CD4-positive, CD25-positive, alpha-beta regulatory T cell (primary cell): ENCODE results near the gene RGS9. TPM values are rescaled to one million over a fixed set of nuclear protein-coding genes. Genes with fewer than 3 reads are reported as not detected.

Experiments used
- ATAC-seq, 2 donors: fragments of 150-1000 bp; cut with Tn5 transposase; one replicate each; pipeline ENCODE4 v1.10.0; 2021; ENCODE audit warnings: low read depth in 2 of 2, moderate number of reproducible peaks in 2 of 2, moderate library complexity in 1 of 2
- DNase-seq, 3 donors: peaks; one replicate each; pipeline versions ENCODE4 v3.0.0 to v3.0.0-alpha.2; 2012 to 2022; ENCODE audit warnings: mixed read lengths in 1 of 3
- H3K27ac ChIP-seq: one replicate; pipeline ENCODE4 v1.7.0; 2013; ENCODE audit warnings: mild to moderate bottlenecking, low read length; ENCODE audit not compliant: insufficient read depth, poor library complexity, severe bottlenecking
- H3K27me3 ChIP-seq: one replicate; pipeline ENCODE4 v1.7.0; 2013; ENCODE audit warnings: low read length; ENCODE audit not compliant: control insufficient read depth, insufficient read depth
- H3K36me3 ChIP-seq: one replicate; pipeline ENCODE4 v1.7.0; 2013; ENCODE audit warnings: mild to moderate bottlenecking, low read length, moderate library complexity; ENCODE audit not compliant: control insufficient read depth, insufficient read depth
- H3K4me1 ChIP-seq: 2 replicates; pipeline ENCODE4 v1.7.0; 2013; ENCODE audit warnings: mild to moderate bottlenecking, low read length; ENCODE audit not compliant: insufficient read depth, control insufficient read depth, poor library complexity, severe bottlenecking
- H3K4me3 ChIP-seq: one replicate; pipeline ENCODE4 v1.7.0; 2013; ENCODE audit warnings: low read depth, mild to moderate bottlenecking, low read length, moderate library complexity
- H3K9me3 ChIP-seq, 2 experiments: 1 replicate in 1 of 2; 2 replicates in 1 of 2; pipeline ENCODE4 v1.7.0; 2013; ENCODE audit warnings: low read length in 2 of 2, mild to moderate bottlenecking in 1 of 2, moderate library complexity in 1 of 2; ENCODE audit not compliant: control insufficient read depth in 2 of 2
- H3K27ac Mint-ChIP-seq, 3 donors: one replicate each; pipeline ENCODE4 v1.8.0; 2020 to 2022; ENCODE audit warnings: mild to moderate bottlenecking in 3 of 3, mixed read lengths in 3 of 3, moderate library complexity in 2 of 3
- H3K27me3 Mint-ChIP-seq: one replicate; pipeline ENCODE4 v1.8.0; 2022; ENCODE audit warnings: mild to moderate bottlenecking, mixed read lengths
- H3K36me3 Mint-ChIP-seq: one replicate; pipeline ENCODE4 v1.8.0; 2020; ENCODE audit warnings: mixed read lengths
- H3K4me1 Mint-ChIP-seq, 4 donors: one replicate each; pipeline ENCODE4 v1.8.0; 2020 to 2022; ENCODE audit warnings: mixed read lengths in 4 of 4, mild to moderate bottlenecking in 1 of 4
- H3K4me3 Mint-ChIP-seq, 4 donors: one replicate each; pipeline ENCODE4 v1.8.0; 2020 to 2022; ENCODE audit warnings: mild to moderate bottlenecking in 4 of 4, mixed read lengths in 4 of 4, moderate library complexity in 3 of 4
- H3K9me3 Mint-ChIP-seq, 7 donors: one replicate each; pipeline ENCODE4 v1.8.0; 2020 to 2022; ENCODE audit warnings: mixed read lengths in 7 of 7, mild to moderate bottlenecking in 3 of 7, moderate library complexity in 2 of 7
- polyA plus RNA-seq, 4 donors: library from polyadenylated mRNA; unstranded; fragments of 300-500 nt; fragmentation: Illumina TruSeq; gene quantifications; one replicate each; pipeline ENCODE4 v1.2.3, GENCODE V29; 2021
- total RNA-seq: library from RNA; stranded (reverse); gene quantifications from one replicate; pipeline ENCODE4 v1.2.3, GENCODE V29; 2022

The RGS9 gene
- total and polyA plus RNA-seq, 5 donors from 2014 or later, result 0.19 to 1.7 (median 0.60) TPM

DNA sequence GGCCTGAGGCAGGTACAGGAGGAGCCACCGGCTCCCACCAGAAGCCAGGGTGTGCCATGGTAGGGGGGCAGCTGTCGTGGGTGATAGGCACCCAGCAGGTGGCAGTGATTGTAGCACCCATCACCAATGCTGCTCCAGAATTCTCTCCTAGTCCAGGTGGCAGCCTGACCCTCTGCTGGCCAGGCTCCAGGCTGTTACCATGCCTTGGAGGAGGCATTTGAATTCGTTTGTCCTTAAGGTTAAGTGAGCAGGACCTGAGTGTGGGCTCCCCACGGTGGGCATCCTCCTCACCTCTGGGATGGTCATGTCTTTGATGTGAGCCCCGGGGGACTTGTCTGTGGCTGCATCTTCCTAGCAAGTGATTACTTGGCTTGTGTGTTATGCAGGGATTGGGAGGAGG, 59.4 kb downstream of the RGS9 start:
- H3K4me1 Mint-ChIP-seq, result peaks cover 0 to 7% (median 3%) of the 10 kb centered on the region in 4 donors
- H3K36me3 ChIP-seq, result no peaks in the 10 kb centered on the region

DNA sequence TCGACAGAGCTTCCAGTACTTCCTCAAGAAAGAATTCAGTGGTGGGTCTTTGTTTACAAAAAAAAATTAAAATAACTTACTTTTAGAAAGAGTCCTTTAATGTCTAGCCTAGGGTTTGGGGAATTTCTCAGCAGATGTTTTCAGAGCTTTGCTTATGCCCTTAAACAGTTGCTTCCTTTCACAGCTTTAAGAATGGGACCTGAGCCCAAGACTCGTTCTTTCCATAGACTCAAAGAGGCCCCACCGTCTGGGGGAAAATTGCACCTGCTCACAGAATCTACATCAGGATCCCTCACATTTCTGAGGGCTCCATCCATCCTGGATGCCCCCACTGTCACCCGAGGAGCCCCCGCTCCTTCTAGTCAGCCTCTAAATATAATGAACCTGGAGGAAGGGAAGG, 60.0 kb downstream of the RGS9 start:
- H3K36me3 Mint-ChIP-seq, result no peaks in the 10 kb centered on the region
- H3K9me3 Mint-ChIP-seq, result peaks cover 0 to 2% (median 0%) of the 10 kb centered on the region in 7 donors
- Histone ChIP-seq H3K9me3 (no peaks in the 10 kb centered on the region), H3K4me3 (no peak overlapping the region), H3K36me3 (no peaks in the 10 kb centered on the region), H3K4me1 (no peaks in the 10 kb centered on the region), H3K27ac (no peak overlapping the region), H3K27me3 (peaks cover 3% of the 10 kb centered on the region)
- no peak overlapping the region for H3K27ac Mint-ChIP-seq
- H3K27me3 Mint-ChIP-seq, result peaks cover 17% of the 10 kb centered on the region
- ATAC-seq (no peak), DNase-seq (no peak)
- no peak overlapping the region for H3K4me3 Mint-ChIP-seq
- peaks cover 0 to 7% (median 3%) of the 10 kb centered on the region in 4 donors for H3K4me1 Mint-ChIP-seq

More for the DNA sequence above, 59.4 kb downstream of the RGS9 start:
- no peaks in the 10 kb centered on the region for H3K9me3 ChIP-seq
- Mint-ChIP-seq H3K27ac (no peak overlapping the region), H3K4me3 (no peak overlapping the region), H3K27me3 (peaks cover 11% of the 10 kb centered on the region), H3K9me3 (no peaks in the 10 kb centered on the region), H3K36me3 (no peaks in the 10 kb centered on the region)
- no peaks in the 10 kb centered on the region for H3K4me1 ChIP-seq
- H3K27me3 ChIP-seq, result peaks cover 3% of the 10 kb centered on the region
- DNase-seq, result no peak
- ATAC-seq, result no peak
- no peak overlapping the region for H3K27ac ChIP-seq
- no peak overlapping the region for H3K4me3 ChIP-seq

DNA sequence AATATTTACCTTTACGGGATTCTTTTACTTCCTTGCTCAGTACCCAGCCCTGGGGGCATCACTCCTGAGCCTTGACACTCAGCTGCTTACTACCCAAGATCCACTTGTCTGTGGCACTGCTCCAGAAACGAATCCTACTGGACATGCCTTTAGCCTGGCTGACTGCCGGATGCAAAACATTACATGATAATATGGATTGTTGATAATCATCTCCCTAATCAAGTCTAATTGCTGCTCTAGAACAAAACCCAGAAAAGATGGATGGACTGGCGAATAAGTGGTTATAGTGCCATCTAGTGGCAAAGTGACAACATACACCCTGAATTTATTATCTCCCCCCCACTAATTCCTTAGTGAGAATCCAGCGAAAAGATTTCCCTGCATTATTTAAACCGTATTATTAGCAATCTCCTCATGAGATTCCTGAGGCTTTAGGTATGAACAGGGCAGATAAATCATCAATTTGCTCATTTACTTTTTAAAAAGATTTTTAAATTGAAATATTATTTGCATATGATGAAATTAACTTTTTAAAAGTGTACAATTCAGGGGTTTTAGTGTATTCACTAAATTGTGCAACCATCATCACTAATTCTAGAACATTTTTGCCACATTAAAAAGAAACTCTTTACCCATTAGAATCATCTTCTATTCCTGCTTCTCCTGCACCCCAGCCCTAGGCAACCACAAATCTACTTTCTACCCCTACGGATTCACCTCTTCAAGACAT, 61.6 kb downstream of the RGS9 start:
- Mint-ChIP-seq H3K27me3 (peaks cover 18% of the 10 kb centered on the region), H3K9me3 (peaks cover 0 to 2% (median 0%) of the 10 kb centered on the region in 7 donors), H3K4me1 (peaks cover 0 to 5% (median 3%) of the 10 kb centered on the region in 4 donors), H3K36me3 (no peaks in the 10 kb centered on the region), H3K4me3 (peak overlapping the region in 1 of 4 donors; percentile 28), H3K27ac (no peak overlapping the region)
- Histone ChIP-seq H3K27me3 (peaks cover 3% of the 10 kb centered on the region), H3K27ac (no peak overlapping the region), H3K9me3 (no peaks in the 10 kb centered on the region), H3K36me3 (no peaks in the 10 kb centered on the region), H3K4me3 (no peak overlapping the region), H3K4me1 (no peaks in the 10 kb centered on the region)
- peak in 2 of 3 donors; percentile 65 to 75 for DNase-seq
- peak; percentile 50 to 53 for ATAC-seq

DNA sequence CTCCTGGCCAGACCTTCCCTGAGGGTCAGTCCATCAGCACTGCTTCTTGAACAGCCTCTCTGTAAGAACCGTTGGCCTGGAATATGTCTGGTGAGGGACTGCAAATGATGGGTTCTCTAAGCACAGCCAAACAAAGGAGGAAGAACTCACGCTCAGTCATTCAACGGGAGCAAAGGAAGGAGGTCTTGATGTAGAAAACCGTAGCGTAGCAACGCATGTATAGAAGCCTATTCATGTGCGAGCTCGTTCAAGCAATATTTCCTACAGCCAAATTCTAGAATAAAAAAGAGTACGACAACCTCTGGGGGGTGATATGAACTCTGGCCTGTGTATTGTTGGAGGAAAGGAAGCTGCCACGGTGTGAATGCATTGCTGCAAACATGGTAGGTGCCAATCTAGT, 64.2 kb downstream of the RGS9 start:
- H3K36me3 ChIP-seq, result no peaks in the 10 kb centered on the region
- Mint-ChIP-seq H3K4me3 (no peak overlapping the region), H3K27me3 (peaks cover 18% of the 10 kb centered on the region), H3K36me3 (no peaks in the 10 kb centered on the region), H3K27ac (no peak overlapping the region), H3K4me1 (peaks cover 0 to 5% (median 3%) of the 10 kb centered on the region in 4 donors), H3K9me3 (peaks cover 0 to 2% (median 0%) of the 10 kb centered on the region in 7 donors)
- H3K4me1 ChIP-seq, result no peaks in the 10 kb centered on the region
- DNase-seq (no peak), ATAC-seq (no peak)
- H3K27ac ChIP-seq, result no peak overlapping the region
- H3K27me3 ChIP-seq, result peaks cover 3% of the 10 kb centered on the region
- no peak overlapping the region for H3K4me3 ChIP-seq
- no peaks in the 10 kb centered on the region for H3K9me3 ChIP-seq

DNA sequence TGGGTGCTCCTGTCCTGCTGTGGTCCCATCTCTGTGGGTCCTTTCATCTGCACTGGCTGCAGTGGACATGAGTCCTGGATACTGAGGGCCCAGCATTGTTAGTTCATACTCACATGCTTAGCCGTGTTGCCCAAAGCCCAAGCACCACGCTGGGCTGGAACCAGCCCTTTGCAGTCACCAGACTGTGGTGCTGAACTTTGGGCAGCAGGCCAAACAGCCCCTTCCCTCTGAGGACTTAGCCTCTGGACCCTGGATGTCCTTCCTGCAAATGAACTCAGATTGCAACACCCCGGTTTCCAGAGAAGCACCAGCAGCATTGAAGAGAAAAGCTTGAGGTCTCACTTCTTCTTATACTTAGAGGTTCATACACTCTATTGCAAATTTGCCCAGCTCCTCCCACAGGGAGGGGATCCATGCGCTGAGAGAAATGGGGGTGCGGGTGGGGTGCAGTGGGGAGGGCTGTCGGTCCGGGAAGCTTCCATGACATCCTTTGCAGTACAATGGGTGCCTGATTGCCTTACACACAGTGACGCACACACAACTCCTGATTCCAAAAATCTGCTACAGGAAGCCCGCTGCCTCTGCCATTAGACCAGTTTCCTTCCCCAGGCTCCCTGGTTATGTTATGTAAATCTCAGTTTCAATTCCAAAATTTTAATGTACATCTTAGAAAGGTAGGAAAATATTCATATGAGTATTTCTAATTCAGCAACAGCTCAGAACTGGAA, 65.8 kb downstream of the RGS9 start:
- no peak overlapping the region for H3K27ac Mint-ChIP-seq
- DNase-seq (no peak), ATAC-seq (no peak)
- peaks cover 0 to 5% (median 3%) of the 10 kb centered on the region in 4 donors for H3K4me1 Mint-ChIP-seq
- H3K4me3 Mint-ChIP-seq, result no peak overlapping the region
- peaks cover 0 to 2% (median 0%) of the 10 kb centered on the region in 7 donors for H3K9me3 Mint-ChIP-seq
- Histone ChIP-seq H3K4me3 (no peak overlapping the region), H3K27ac (no peak overlapping the region), H3K27me3 (peaks cover 5% of the 10 kb centered on the region), H3K9me3 (no peaks in the 10 kb centered on the region), H3K36me3 (no peaks in the 10 kb centered on the region), H3K4me1 (no peaks in the 10 kb centered on the region)
- peaks cover 25% of the 10 kb centered on the region for H3K27me3 Mint-ChIP-seq
- no peaks in the 10 kb centered on the region for H3K36me3 Mint-ChIP-seq

DNA sequence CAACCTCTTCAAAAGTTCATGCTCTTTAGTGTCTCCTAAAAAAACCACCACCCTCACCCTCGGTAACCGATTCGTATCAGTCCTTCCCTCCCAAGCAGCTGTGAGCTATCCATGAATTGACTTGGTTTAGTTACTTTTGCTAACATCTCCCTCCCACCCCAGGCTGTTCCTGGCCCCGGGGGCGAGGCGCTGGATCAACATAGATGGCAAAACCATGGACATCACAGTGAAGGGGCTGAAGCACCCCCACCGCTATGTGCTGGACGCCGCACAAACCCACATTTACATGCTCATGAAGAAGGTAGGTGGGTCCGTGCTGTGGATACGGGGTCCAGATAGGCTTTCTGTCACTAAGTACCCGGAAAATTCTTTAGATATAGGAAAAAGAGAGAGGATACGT, 66.8 kb downstream of the RGS9 start:
- no peak for ATAC-seq
- H3K4me3 Mint-ChIP-seq, result no peak overlapping the region
- H3K27me3 Mint-ChIP-seq, result peaks cover 32% of the 10 kb centered on the region
- H3K27ac Mint-ChIP-seq, result no peak overlapping the region
- H3K27me3 ChIP-seq, result peaks cover 5% of the 10 kb centered on the region
- H3K4me3 ChIP-seq, result no peak overlapping the region
- DNase-seq, result no peak
- H3K9me3 Mint-ChIP-seq, result peaks cover 0 to 2% (median 0%) of the 10 kb centered on the region in 7 donors
- no peaks in the 10 kb centered on the region for H3K36me3 ChIP-seq
- no peaks in the 10 kb centered on the region for H3K9me3 ChIP-seq
- no peaks in the 10 kb centered on the region for H3K4me1 Mint-ChIP-seq
- no peaks in the 10 kb centered on the region for H3K36me3 Mint-ChIP-seq
- no peak overlapping the region for H3K27ac ChIP-seq
- no peaks in the 10 kb centered on the region for H3K4me1 ChIP-seq

DNA sequence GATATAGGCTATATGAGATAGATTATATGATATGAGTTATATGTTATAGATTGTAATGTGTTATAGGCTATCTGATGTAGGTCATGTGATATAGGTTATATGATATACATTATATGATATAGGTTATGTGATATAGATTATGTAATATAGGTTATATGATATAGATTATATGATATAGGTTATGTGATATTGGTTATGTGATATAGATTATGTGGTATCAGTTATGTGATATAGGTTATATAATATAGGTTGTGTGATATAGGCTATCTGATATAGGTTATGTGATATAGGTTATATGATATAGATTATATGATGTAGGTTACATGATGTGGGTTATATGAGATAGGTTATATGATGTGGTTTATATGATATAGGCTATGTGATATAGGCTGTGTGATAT, 68.5 kb downstream of the RGS9 start:
- Mint-ChIP-seq H3K4me1 (no peaks in the 10 kb centered on the region), H3K27me3 (peaks cover 30% of the 10 kb centered on the region), H3K9me3 (peaks cover 0 to 2% (median 0%) of the 10 kb centered on the region in 7 donors), H3K27ac (no peak overlapping the region), H3K36me3 (no peaks in the 10 kb centered on the region), H3K4me3 (no peak overlapping the region)
- Histone ChIP-seq H3K27ac (no peak overlapping the region), H3K27me3 (peaks cover 5% of the 10 kb centered on the region), H3K36me3 (no peaks in the 10 kb centered on the region), H3K4me3 (no peak overlapping the region), H3K4me1 (no peaks in the 10 kb centered on the region), H3K9me3 (no peaks in the 10 kb centered on the region)
- ATAC-seq (no peak), DNase-seq (no peak)
